Transverse colon (tissue), 4 donors: ENCODE measurements around the gene TERC. TPM values are rescaled to one million over a fixed set of nuclear protein-coding genes. Genes with fewer than 3 reads are reported as not detected.
"Not testable (repeated sequence)": the region's sequence is repeated elsewhere in the genome, so short reads cannot be mapped to it uniquely, and the experiment has no call there.

Experiments
- DNase-seq: peaks from one replicate; pipeline ENCODE4 v3.0.0-alpha.2; 2019
- H3K27ac ChIP-seq, 4 donors: fragments of 200-600 bp; sonication (generic); 2 replicates each; pipeline ENCODE4 v1.5.1; 2016 to 2018; ENCODE audit warnings: inconsistent platforms in 4 of 4
- H3K27me3 ChIP-seq: fragments of 200-600 bp; sonication (generic); 2 replicates; pipeline ENCODE4 v1.5.1; 2017; ENCODE audit warnings: inconsistent platforms
- H3K36me3 ChIP-seq, 4 donors: fragments of 200-600 bp; sonication (generic); 2 replicates each; pipeline ENCODE4 v1.5.1; 2017 to 2019; ENCODE audit warnings: inconsistent platforms in 4 of 4
- H3K4me1 ChIP-seq, 4 donors: fragments of 200-600 bp; sonication (generic); 2 replicates each; pipeline ENCODE4 v1.5.1; 2017 to 2020; ENCODE audit warnings: inconsistent platforms in 4 of 4
- H3K4me3 ChIP-seq, 4 donors: fragments of 200-600 bp; sonication (generic); 1 replicate in 1 of 4; 2 replicates in 3 of 4; pipeline versions ENCODE4 v1.5.1 to v1.6.1; 2017 to 2019; ENCODE audit warnings: inconsistent platforms in 4 of 4
- H3K9me3 ChIP-seq, 2 donors: fragments of 200-600 bp; sonication (generic); 2 replicates each; pipeline ENCODE4 v1.5.1; 2017 to 2019; ENCODE audit warnings: inconsistent platforms in 2 of 2
- CTCF ChIP-seq, 5 experiments: fragments of 200-600 bp in 3 of 5; fragments of 450-650 bp in 2 of 5; sonication (generic) in 3 of 5; IDR thresholded peaks; 1 replicate in 2 of 5; 2 replicates in 3 of 5; pipeline ENCODE4 v1.5.1; 2016 to 2017; ENCODE audit warnings: antibody characterized with exemption in 5 of 5, inconsistent platforms in 3 of 5, mild to moderate bottlenecking in 2 of 5, moderate library complexity in 1 of 5
- EP300 ChIP-seq: sonication (generic); formaldehyde crosslinking; IDR thresholded peaks from one replicate; pipeline ENCODE4 v1.6.1; 2017; ENCODE audit warnings: antibody characterized with exemption, low read depth
- POLR2A ChIP-seq: fragments of 450-650 bp; IDR thresholded peaks from one replicate; pipeline ENCODE4 v1.6.1; 2016; ENCODE audit warnings: antibody characterized with exemption, mild to moderate bottlenecking, moderate library complexity
- POLR2AphosphoS5 ChIP-seq, 3 donors: sonication (generic); formaldehyde crosslinking; IDR thresholded peaks; one replicate each; pipeline ENCODE4 v1.6.1; 2016; ENCODE audit warnings: antibody characterized with exemption in 3 of 3
- WGBS, 2 donors: methylation state at CpG; one replicate each; pipeline ENCODE4 v1.1.5; 2018; ENCODE audit warnings: low coverage in 1 of 2; 5-methylcytosine and 5-hydroxymethylcytosine counted together
- in situ Hi-C, 4 donors: fragments of 200-750 bp; cut with MboI; loops; one replicate each; pipeline versions ENCODE4 v1.15.0 to v1.15.1; 2017; ENCODE audit warnings: low sequenced_read_pairs in 3 of 4, low pct_ligation_motif_present in 1 of 4, low pct_unique_long_range_greater_than_20kb in 1 of 4
- intact Hi-C: fragments of 100-400 bp; cut with DNase I; formaldehyde crosslinking; loops from one replicate; pipeline ENCODE4 v1.15.1; 2023; ENCODE audit warnings: low total_unique reads
- total RNA-seq, 4 donors: library from RNA; depleted of rRNA; stranded (reverse); fragments of >200 nt; gene quantifications; one replicate each; pipeline ENCODE4 v1.1.0, GENCODE V29; 2016

The TERC gene
- total RNA-seq, 4 donors from 2014 or later: 221 to 276 (median 247) TPM

GRCh38 chr3:169748670-169749069 lies 16.2 kb downstream of the TERC start:
- WGBS, 2 donors: 40 to 42% methylated on average over 3 of the region's 3 CpGs
- H3K27me3 ChIP-seq: peaks cover 5% of the 10 kb centered on the region
- in situ Hi-C loops (no loop called here), intact Hi-C loops (no loop called here)
- TF ChIP-seq CTCF (IDR thresholded peaks at IDR 0.05): no peak
- TF ChIP-seq EP300: no peak
- TF ChIP-seq POLR2AphosphoS5 (IDR thresholded peaks at IDR 0.05): no peak
- TF ChIP-seq POLR2A: no peak
- H3K4me3 ChIP-seq: no peak overlapping the region
- no peak overlapping the region for H3K27ac ChIP-seq
- H3K9me3 ChIP-seq: no peaks in the 10 kb centered on the region
- DNase-seq: no peak
- peaks cover 0 to 6% (median 0%) of the 10 kb centered on the region in 4 donors for H3K4me1 ChIP-seq
- no peaks in the 10 kb centered on the region for H3K36me3 ChIP-seq

- WGBS, 2 donors: 60 to 66% methylated on average over 3 to 6 of the region's 6 CpGs
- intact Hi-C loops (no loop called here), in situ Hi-C loops (no loop called here)
- peaks cover 0 to 6% (median 0%) of the 10 kb centered on the region in 4 donors for H3K4me1 ChIP-seq
- H3K27me3 ChIP-seq: peaks cover 5% of the 10 kb centered on the region
- TF ChIP-seq POLR2A: no peak
- TF ChIP-seq POLR2AphosphoS5 (IDR thresholded peaks at IDR 0.05): no peak
- TF ChIP-seq CTCF (IDR thresholded peaks at IDR 0.05): no peak
- H3K4me3 ChIP-seq: no peak overlapping the region
- no peaks in the 10 kb centered on the region for H3K9me3 ChIP-seq
- H3K27ac ChIP-seq: no peak overlapping the region
- DNase-seq: no peak
- H3K36me3 ChIP-seq: no peaks in the 10 kb centered on the region
Measured at GRCh38 chr3:169746924-169747323, 17.9 kb downstream of the TERC start.

GRCh38 chr3:169744366-169745054 lies 20.4 kb downstream of the TERC start:
- WGBS, 2 donors: 36 to 67% methylated on average over 1 of the region's 1 CpG
- no peak for TF ChIP-seq POLR2A
- no peak for TF ChIP-seq EP300
- peak in 2 of 5 experiments; percentile 12 to 25 for TF ChIP-seq CTCF (IDR thresholded peaks at IDR 0.05)
- TF ChIP-seq POLR2AphosphoS5 (IDR thresholded peaks at IDR 0.05): no peak
- Histone ChIP-seq H3K9me3 (no peaks in the 10 kb centered on the region), H3K36me3 (no peaks in the 10 kb centered on the region), H3K4me1 (peaks cover 0 to 6% (median 0%) of the 10 kb centered on the region in 4 donors), H3K27ac (no peak overlapping the region), H3K4me3 (no peak overlapping the region), H3K27me3 (peaks cover 2% of the 10 kb centered on the region)
- in situ Hi-C loops (no loop called here), intact Hi-C loops (no loop called here)
- DNase-seq: no peak

- no peaks in the 10 kb centered on the region for H3K4me1 ChIP-seq
- DNase-seq: no peak
- no peak overlapping the region for H3K4me3 ChIP-seq
- intact Hi-C loops: no loop called here
- no peak overlapping the region for H3K27ac ChIP-seq
- peaks cover 0 to 9% of the 10 kb centered on the region in 2 donors for H3K9me3 ChIP-seq
- H3K36me3 ChIP-seq: no peaks in the 10 kb centered on the region
- H3K27me3 ChIP-seq: no peaks in the 10 kb centered on the region
- in situ Hi-C loops: no loop called here
- TF ChIP-seq CTCF (IDR thresholded peaks at IDR 0.05): no peak
- no peak for TF ChIP-seq EP300
- no peak for TF ChIP-seq POLR2A
- TF ChIP-seq POLR2AphosphoS5 (IDR thresholded peaks at IDR 0.05): no peak
- WGBS, 2 donors: 60 to 70% methylated on average over 2 of the region's 2 CpGs
Measured at GRCh38 chr3:169739067-169739466, 25.8 kb downstream of the TERC start.

GRCh38 chr3:169731857-169732256 lies 33.0 kb downstream of the TERC start:
- DNase-seq, in situ Hi-C loops, H3K27me3 ChIP-seq, H3K27ac ChIP-seq, H3K4me3 ChIP-seq, intact Hi-C loops, H3K9me3 ChIP-seq, H3K4me1 ChIP-seq, H3K36me3 ChIP-seq: not testable (repeated sequence)
